ENCODE data around the gene MBNL1.
A peak's percentile ranks its signal among the peaks of the same experiment; 100 is the strongest.
"Not testable (repeated sequence)": the region's sequence is repeated elsewhere in the genome, so short reads cannot be mapped to it uniquely, and the experiment has no call there.

The MBNL1 gene

DNA sequence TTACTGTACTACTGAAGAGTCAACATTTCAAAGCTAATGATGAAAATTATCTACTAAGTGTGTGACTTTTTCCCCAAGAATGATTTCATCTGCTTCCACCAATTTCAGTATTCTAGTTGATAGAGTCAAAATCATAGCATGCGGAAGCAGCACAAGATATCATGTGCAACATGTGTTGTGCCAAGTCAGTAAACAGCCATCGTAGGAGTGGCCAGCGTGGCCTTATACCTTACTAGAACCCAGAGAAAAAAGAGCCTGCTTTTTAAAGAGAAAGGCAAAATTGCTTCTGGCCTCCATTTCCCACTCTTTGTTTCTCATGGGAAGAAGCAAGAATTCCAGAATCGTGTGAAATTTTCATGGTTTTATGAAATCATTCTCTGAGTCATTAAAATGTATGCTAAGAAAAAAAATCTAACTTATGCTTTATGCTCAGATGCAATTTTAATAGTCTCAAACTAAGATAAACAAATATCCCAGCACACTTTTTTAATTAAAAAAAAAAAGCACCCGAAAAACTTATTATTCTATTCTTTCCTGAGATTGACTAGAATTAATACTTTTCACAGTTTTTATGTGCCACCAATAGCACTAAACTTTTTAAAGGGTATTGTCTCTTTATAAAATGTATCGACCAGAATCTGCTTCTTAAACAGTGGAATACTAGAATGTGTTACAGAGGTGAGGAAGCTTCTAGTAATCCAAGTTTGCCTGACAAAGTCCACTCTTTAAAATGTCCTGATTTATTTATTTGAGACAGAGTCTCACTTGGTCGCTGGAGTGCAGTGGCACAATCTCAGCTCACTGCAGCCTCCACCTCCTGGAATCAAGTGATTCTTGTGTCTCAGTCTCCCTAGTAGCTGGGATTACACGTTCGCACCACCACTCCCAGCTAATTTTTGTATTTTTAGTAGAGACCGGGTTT is 87.3 kb downstream of the MBNL1 start:
- no peak for DNase-seq

DNA sequence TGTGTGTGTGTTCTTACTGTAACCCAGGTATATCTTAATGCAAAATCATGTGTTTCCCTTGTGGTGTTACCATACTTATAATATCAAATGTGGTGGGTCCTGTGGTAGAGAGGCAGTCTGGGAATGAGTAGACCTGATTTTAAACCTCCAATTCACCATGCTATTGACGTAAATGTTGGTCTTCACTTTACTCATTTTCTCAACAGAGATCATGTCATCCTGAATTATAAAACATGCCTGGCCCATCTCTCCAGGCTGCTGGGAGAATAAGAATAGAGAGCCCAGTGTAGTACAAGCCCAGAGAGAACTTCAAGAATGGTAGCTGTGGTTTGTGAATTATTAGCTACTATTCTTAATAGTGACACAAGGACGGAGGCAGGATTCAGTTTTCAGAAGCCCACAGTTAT is 88.1 kb downstream of the MBNL1 start:
- DNase-seq = no peak

DNA sequence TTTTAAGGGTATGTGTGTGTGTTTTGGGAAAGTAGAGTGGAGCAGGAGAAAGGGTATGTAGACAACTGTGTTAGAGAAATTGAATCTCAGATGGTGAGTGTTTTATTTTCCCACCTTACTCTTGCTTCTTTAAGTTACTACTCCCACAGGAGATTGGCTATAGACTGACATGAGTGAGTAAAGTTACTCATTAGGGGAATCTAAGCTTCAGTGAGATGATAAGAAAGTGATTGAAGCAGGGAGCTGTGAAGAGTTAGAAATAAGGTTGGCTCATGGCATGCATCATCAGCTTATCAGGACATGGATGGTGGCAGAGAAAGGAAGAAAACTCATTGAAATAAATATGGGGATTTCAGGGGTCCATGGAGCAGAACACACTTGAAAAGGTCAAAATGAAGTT is 88.9 kb downstream of the MBNL1 start:
- DNase-seq = no peak

DNA sequence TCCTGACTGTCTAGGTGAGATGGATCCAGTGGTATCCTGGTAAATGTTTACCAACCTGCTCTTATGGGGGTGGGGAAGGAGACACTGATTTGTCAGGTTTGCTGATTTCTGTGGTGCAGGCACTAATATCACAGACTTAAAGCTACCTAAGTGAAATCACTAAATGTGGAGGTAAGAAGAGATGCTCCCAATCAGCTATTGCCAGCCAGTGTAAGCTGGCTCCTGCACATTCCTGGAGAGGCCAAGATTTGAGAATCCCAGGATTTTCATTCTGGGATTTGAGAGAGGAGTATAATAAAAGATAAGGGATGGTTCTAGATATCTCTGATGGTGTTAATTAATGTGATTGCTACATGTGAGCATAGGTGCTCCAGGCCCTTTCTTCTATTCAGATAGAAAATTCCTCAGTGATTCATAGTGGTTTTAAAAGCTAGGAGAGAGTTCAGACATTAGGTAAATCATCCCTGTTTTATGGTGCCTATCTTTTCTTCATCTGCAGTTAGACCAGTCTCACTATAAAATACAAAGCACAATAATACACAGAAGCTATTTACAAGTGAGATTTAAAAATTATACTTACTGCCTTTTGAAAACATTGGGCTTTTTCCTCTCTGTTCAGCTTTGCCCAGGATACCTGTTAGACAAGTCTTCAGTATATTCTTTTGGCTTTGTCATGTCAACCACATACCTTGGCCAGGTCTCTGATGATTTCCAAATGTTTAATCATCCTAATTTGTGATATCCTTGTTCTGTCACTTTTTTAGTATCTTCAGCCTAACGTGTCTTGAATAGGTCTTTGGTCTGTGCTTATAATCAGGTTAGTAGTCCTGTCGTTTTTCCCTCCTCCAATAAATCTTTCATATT is 90.9 kb downstream of the MBNL1 start:
- no peak for DNase-seq

DNA sequence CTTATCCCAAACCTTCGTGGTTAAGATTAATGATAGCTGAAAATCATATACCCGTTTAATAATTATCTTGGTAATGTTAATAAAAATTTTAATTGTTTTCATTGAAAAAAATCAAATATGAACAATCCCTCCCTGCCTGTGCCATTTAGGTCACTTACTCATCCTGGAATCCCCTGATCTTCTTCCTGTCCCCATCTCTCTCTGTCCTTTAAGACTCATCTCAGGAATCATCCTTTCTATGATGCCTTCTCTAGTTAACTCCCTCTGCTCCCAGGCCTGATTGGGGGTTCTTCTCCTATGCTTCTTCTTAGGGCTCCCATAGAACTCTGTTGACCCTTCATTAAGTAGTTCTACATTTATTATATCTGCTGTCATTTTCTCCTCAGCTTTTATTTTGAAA is 91.6 kb downstream of the MBNL1 start:
- DNase-seq = no peak

DNA sequence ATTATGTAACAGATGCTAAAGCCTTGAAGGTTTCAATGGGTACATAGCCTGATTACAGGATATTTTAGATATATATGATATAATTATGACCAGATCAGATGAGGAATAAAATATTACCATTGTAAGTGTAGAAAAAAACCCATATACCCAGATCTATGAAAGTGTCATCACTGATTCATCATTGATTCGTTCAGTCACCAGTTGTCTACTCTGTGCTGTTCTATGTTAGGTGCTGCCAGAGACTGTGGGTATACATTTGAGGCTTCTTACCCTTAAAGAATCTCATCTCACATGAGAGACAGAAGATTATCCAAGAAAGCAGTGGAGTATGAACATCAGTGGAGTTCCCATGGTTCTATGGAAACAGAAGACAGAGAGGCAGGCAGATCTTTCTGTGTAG is 92.2 kb downstream of the MBNL1 start:
- no peak for DNase-seq

DNA sequence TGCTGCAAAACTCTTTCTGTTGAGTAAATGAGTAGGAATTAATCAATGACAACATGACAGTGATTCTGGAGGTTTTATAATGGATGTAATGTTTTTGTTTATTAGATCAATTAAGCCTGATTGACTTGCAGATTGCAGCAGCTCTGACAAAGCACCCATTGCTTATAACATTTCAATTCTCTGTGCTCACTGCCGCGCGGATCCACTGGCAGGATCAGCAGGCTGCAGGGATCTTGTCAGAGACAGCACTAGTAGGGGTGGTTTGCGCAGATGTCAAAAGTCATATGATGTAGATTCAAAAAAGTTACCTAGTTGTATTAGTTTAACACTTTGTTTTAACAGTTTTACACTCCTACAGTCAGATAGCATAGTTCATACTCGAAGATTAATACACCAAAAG is 93.4 kb downstream of the MBNL1 start:
- no peak for DNase-seq

DNA sequence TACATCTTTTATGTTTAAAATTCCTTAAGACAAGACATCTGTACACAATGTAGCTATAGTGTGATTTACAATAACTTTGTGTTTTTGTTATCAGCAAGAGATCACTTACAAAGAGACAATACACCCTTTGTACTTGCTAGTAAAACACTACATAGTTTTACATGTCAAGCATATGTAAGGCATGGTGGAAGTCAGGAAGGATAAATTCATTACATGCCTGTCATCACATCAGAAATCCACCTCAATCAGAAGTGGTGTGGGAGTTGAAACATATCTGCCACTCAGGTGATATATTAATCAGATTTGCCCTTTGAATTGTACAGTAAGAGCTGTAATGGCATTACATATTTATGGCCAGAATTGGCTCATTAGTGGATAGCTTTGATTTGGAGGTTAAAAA is 95.5 kb downstream of the MBNL1 start:
- no peak for DNase-seq

DNA sequence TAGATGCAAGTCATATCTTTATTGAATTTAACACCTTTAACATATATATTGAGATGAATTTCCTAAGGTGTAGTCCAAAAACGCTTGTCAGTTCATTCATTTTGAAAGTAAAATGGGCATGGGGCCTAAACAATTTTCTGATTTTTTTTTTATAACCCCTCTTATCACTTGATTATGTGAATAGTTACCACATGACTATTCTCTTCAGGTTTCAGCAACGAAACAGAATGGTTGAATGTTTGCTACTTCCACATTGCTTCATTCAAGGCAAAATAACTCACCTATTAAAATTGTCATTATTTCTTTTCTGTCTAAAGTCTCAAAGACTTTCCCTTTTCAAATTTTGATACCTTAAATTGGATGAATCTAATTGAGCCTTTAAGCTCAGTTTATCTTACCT is 96.4 kb downstream of the MBNL1 start:
- DNase-seq = no peak

DNA sequence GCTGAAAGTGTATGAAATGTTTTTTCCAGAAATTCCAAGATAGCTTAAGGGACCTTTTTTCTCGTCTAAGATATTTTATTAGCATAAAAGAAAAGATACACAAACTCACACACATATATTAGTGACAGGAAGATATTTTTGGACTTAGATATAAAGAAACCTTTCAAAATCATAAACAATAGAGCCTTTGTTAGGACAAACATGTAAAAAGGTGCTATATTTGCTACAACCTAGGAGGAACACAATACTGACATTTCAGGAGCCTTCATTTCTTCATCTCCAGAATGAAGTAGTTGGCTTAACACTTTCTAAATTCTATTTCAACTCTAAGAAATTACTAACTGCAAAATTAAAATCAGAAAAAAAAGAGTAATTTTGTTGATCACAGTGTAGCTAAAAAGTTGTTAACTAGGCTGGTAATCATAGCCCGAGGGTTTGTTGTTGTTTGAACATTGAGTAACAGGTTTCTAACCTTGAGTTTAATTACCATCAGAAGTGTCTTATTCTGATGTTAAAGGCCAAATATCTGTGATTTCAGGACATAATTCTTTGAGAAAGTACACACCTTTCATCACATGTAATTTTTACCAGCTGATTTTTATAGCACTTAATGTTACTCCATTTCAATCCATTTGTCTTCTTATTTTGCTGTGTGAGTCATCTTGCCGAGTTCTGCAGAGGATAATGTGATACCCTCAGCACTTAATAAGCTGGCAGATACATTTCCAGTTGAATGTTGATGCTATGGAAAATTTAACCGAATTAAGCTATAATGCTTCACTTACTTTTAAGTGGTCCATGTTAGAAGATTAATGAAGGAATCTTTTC is 97.3 kb downstream of the MBNL1 start:
- no peak for DNase-seq

DNA sequence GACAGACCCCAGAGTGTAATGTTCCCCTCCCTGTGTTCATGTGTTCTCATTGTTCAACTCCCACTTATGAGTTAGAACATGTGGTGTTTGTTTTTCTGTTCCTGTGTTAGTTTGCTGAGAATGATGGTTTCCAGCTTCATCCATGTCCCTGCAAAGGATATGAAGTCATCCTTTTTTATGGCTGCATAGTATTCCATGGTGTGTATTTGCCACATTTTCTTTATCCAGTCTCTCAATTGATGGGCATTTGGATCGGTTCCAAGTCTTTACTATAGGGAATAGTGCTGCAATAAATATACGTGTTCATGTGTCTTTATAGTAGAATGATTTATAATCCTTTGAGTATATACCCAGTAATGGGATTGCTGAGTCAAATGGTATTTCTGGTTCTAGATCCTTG is 98.5 kb downstream of the MBNL1 start:
- not testable (repeated sequence) for DNase-seq

DNA sequence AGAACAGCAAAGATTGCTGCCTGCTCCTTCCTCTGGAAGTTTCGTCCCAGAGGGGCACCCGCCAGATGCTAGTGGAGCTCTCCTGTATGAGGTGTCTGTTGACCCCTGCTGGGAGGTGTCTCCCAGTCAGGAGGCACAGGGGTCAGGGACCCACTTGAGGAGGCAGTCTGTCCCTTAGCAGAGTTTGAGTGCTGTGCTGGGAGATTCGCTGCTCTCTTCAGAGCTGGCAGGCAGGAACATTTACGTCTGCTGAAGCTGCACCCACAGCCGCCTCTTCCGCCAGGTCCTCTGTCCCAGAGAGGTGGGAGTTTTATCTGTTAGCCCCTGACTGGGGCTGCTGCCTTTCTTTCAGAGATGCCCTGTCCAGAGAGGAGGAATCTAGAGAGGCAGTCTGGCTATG is 103.9 kb downstream of the MBNL1 start:
- not testable (repeated sequence) for DNase-seq

DNA sequence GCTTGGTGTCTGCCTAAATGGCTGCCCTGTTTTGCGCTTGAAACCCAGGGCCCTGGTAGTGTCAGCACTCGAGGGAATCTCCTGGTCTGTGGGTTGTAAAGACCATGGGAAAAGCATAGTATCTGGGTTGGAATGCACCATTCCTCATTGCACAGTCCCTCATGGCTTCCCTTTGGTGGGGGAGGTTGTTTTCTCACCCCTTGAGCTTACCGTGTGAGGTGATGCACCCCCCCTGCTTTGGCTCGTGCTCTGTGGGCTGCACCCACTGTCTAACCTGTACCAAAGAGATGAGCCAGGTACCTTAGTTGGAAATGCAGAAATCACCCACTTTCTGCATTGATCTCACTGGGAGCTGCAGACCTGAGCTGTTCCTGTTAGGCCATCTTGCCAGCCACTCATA is 104.7 kb downstream of the MBNL1 start:
- DNase-seq = no peak

DNA sequence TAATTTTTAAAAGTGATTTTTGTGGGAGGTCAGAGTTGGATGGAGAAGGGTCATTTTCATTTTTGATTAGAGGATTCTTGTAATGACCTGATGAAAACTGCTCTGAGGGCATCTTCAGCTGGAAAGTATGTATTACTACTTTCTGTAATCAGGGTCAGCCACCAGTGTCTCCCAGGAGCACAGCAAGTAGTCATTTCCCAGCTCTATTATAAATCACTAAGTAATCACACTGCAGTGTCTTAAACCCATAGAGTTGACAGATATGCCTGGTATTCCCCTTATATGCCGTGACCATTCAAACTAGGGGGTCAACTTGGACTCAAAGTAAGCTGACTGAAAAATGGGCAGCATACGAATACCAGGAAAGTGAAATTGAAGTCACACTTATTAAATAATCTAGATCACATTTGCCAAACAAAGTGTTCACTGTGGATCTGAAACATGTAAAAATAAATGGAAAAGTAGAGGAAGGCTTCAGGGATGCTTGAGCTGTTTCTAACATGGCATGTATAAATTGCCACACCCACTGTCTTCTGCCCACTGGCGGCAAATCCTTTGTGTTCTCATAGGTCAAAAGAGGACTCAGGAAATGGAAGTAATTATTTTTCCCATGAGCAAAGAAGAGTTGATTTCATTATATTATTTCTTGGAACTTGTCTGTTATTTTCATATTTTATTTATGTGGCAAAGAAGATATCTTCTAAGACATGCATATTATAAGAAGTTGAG is 105.7 kb downstream of the MBNL1 start:
- DNase-seq = no peak

DNA sequence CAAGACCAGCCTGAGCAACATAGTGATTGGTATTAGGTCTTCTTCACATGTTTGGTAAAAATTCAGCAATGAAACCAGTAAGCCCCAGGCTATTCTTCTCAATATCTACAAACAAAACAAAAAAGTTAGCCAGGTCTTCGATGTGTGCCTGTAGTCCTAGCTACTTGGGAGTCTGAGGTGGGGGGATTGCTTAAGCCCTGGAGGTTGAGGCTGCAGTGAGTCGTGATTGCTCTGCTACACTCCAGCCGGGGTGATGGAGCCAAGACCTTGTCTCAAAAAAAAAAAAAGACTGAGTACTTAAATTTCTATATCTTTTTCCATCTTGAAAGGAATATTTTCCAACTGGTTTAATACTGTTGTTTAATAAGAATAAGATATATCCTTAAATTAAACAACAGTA is 106.8 kb downstream of the MBNL1 start:
- no peak for DNase-seq

DNA sequence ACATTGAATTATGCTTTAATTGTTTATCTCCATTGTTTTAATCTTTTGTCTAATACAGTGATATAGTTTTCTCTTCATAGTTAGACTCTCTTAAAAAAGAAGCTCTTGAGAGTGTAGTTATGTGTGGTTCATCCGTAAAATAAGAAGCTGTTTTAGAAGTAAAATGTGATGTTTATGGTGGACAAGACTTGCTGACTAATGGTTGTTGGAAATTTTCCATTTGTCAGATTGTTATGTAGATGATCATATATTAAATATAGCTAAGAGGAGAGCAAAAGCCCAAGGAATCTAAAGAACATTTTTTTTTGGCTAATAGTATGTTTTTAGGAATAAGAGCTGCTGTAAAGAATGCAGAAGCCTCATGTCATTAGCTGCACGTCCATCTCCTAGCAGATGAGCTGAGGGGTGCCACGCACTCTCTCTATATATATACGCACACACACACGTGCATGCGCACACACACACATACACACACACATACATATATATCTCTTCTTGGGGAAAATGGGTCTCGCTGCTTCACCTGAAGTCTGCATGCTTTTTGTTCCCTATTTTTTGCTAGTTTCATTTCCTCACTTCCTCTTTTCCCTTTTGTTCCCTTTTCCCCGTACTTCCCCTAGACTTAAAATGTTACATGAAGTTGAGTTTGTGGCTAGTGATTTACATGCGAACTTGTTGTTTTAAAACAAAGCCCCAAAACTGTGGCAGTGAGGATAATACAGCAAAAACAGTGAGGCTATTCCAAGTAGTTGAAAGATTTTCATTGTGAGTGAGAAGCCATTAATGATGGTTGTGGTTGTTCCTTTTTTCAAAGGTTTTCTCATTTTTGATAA is 107.8 kb downstream of the MBNL1 start:
- DNase-seq = peak; percentile 34

DNA sequence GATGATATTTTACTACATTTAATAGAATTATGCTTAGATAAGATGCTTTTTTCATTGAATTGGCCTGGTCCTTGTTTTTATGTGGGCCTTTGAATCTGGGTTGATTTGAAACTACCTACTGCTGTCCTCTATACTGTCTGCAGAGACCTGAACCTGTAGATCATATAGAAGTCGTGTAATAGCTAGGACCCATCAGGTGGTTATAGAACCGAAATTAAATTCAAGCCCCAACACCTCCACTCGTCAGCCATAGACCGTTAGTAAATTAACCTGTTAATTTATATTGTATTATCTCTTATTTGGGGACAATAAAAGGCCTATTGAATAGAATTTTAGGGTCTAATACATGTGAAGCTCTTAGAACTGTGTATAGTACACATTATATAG is 108.4 kb downstream of the MBNL1 start:
- no peak for DNase-seq

DNA sequence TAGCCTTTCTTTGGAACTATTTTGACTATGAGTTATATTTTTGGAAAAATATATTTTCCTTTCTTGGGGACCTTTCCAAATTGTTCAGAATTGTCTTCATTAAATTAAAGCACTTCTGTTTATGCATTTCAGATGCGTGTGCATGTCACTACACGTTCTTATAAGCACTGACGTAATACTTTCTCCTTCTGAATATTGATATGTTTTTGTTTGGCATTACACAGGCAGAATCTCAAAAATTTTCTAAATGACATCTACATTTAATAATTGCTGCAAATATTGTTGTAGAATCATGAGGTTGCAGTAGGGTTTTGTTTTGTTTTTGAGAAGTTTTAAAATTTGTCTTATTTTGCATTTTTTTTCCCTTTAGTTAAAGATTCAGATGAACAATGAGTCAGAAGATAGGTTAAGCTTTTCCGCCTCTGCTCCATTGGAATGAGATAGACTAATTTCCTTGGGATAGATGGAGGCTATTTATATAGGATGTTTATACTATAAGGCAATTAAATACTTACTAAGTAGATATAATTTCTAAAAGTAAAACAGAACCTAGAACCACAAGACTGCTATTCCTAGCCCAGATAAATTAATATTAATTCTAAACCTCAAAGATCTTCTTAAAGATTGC is 110.8 kb downstream of the MBNL1 start:
- no peak for DNase-seq

DNA sequence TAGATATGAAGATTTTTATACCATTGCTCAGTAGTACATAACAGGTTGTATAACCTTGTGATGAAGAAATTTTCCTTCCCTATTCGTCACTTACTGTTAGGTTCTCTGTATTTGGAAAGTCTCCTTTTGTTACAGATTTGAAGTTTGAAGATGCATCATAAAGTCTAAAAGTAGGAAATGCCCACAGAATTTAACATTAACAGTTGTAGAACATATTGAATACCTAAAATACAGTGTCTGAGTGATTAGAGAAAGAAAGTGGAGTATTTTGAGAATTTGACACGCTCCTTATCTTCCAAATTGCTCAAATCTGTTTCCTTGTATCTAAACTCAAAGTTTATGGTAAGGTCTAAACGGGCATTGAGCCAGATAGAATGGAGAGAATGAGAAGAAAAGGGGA is 111.3 kb downstream of the MBNL1 start:
- no peak for DNase-seq

DNA sequence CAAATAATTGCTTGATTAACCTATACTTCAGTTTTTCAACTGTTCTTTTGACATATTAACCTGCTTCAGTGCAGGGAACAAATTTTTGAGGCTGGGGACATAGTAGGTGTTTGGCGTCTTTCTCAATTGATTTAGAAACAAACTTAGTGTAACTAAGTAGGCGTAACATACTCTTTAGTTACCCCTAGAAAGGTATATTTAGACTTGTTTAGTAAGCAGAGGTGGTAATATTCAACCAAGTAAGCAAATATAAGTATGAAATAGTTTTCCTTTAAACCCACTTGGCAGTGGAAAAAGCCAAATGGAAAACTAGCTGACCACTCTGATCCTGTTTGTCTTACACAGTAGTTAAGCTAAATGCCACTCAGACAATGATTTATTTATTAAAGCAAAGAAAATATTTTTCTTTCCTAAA is 113.2 kb downstream of the MBNL1 start:
- DNase-seq = no peak
